IPS DF 4.7 (cell line): ENCODE data around the gene NCOA7.
"Not testable (repeated sequence)": the region's sequence is repeated elsewhere in the genome, so short reads cannot be mapped to it uniquely, and the experiment has no call there.

ENCODE experiments used
- DNase-seq: peaks from one replicate; pipeline ENCODE4 v3.0.0-alpha.2; 2013; ENCODE audit warnings: low spot score; ENCODE audit errors: extremely low read depth

NCOA7 gene

GRCh38 chr6:125754566-125754965 lies 36.2 kb upstream of the NCOA7 start:
- DNase-seq = no peak

- no peak for DNase-seq
Measured at GRCh38 chr6:125759184-125759902, 31.4 kb upstream of the NCOA7 start.

GRCh38 chr6:125759959-125760457 lies 30.8 kb upstream of the NCOA7 start:
- no peak for DNase-seq

- no peak for DNase-seq
Measured at GRCh38 chr6:125764121-125764671, 26.6 kb upstream of the NCOA7 start.

DNA sequence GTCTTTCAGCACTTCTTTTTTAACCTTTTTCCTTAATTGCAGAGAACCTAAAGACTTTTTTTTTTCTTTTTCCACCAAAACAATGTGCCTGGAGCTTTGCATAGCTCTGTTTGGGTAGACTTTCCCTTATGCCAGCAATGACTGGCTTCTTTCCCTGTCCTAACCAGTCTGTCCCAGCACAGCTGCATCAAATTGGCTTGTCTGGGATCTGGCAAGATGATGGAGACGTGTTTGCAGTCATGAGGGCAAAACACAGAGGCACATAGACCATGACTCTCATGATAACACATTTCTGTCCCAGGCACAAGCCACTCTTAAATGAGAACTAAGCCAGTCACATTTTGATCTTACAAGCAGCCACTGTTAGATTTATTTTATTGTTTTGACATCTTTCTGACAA lies 24.8 kb upstream of the NCOA7 start:
- DNase-seq = no peak

DNA sequence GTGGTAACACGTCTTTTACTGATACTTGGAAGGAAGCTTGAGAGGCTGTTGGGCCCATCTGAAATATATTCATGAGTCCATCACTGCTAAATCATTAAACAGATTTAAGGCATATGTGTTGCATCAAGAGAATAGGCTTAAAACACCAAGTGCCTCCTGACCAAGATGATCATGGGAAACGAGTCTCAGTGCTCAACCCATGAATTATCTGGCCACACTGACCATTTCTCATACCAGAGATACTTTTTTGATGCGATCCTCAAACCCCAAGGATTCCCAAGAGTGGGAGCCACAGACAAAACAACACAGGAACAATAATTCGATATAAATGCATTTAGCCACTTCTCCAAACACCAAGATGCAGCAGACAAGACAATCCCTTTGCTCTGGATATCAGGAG lies 24.1 kb upstream of the NCOA7 start:
- no peak for DNase-seq

DNA sequence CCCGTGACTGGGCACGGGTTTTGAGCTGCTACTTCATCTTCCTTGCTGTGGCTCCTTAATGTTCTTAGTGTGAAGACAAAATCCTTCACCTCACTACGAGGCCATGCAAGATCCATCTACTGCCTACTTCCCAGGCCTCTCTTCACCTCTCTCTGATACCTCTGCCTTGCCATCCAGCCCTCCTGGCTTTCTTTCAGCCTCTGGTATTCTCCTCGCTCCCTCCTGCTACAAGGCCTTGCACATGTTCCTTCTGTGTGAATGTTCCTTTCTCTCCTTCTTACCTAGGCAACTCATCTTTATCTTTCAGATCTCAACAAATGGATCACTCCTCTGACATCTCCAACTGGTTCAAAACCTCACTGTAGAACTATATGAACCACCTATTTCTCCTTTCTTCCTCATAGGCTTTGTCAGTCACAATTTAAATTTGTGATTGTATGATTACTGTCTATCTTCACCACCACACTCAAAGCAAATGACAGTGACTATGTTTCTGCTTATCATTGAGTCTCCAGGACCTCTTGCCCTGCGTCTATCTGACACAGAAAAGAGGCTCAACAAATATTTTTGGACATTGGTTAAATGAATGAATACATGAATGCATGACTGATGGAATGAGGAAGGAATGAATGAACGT lies 21.5 kb upstream of the NCOA7 start:
- DNase-seq = no peak

DNA sequence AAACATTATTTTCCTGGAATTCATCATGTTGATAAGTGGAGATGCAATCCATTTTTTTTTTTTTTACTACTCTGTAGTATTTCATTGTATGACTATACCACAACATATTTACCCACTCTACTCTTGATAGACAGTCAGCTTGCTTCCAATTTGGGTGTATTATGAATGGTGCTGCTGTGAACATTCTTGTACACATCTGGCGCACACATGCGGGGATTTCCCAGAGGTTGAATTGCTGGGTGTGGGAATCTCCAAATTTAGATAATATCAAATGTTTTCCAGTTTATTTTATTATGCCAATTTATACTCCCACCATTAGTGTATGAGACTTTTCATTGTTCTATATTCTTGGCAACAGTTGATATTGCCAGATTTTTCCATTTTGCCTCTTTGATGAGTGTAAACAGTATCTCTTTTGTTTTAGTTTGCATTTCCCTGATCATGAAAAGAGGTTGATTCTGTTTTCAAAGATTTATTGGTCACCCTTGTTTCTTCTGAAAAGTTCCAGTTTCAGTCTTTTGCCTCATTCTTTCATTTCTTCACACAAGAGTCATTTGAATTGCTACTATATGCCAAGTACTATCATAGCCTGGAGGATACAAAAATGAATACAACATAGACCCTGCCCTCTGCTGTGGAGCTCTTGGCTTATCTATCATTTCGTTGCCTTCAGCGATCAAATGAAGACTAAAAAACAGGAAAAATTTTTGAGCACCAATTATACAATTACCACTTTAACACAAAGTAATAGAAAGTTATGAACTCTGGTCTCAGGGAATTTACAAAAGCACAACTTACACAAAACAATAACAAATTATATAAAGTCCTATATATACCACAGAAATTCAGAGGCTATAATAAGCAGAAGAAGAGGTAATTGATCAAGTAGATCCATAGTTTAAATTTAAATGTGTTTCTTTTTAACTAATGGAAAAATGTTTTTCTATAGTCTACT lies 17.1 kb upstream of the NCOA7 start:
- DNase-seq = no peak

GRCh38 chr6:125776107-125776826 lies 14.5 kb upstream of the NCOA7 start:
- DNase-seq = not testable (repeated sequence)

DNA sequence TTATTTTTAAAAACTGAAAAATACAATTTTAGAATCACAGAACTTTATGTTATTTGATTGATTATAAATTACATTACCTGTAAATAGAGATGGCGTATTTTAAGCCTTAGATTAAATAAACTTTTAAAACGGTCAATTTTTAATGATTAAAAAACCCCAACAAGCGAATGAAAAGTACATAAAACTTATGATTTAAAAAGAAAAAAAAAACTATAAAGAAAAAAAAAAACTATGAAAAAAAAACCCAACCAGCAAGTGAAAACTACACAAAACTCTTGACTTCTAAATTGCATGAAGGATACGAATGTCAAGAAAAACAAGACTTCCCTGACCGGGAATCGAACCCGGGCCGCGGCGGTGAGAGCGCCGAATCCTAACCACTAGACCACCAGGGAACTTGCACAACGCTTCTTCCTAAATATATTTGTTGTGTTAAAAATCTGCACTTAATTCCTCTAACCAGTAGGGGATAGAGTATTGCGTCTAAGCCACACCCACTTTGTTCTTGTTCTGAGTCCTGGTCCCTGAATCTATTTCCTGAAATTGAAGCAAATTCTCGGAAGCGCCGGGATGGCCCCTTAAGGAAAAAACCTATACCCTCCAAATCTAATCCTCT lies 10.7 kb upstream of the NCOA7 start:
- no peak for DNase-seq

DNA sequence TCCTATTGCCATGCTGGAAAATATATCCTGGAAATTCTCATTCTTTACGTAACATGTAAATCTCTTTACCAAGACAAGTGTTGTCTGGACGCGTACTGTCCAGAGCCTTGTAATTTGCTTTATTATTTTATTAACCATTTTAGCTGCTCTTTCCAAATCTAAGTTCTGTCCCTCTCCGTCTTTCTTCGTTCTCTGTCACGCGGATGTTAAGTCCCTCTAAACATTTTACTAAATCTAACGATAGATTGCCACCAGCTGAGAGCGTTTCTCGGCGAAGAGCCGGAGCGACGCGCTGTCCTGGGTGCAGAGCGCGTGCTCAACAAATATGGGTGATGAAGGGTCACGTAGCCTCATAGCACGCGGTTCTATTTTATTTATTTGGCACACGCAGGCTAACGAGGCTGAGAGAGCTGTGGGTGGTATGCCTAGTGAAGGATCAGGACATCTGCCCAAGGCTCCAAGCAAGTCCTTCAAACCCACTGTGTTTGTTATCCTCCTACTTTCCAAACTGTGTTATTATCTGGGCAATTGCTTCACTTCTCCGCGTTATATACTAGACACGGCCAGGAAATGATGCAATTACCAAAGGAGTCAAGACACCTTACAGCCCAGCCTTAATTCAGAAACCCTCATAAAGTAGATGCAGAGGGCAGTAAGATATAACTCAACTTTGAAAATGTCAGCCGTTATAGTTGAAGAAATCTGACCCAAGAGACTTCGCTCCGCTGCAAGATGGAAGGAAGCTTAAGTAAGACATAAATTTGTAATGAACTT lies 10.0 kb upstream of the NCOA7 start:
- DNase-seq = no peak

DNA sequence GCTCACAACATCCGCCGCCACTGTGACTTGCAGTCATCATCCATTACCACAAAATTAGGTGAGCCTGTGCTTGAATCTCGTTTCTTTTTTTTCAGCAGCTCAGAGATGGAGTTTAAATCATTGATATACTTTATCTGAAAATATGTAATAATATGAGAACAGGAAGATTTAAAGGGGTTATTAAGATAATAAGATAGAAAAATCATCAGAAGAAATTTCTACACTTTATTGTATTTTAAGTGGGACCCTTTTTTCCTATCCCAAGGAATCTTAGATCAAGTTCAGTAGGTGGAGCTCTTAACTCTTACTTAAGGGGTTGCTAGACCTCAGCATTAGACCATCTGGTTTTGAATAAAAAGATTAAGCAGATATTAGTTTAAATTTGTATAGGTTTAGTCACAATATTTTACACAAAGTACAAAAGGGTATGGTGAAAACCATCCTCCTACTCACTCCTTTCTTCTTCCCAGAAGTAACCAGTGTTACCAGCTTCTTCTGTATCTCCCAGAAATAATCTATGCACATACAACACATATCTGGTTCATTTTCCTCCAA lies 9.4 kb upstream of the NCOA7 start:
- no peak for DNase-seq

- no peak for DNase-seq
Measured at GRCh38 chr6:125784365-125784764, 6.4 kb upstream of the NCOA7 start.

DNA sequence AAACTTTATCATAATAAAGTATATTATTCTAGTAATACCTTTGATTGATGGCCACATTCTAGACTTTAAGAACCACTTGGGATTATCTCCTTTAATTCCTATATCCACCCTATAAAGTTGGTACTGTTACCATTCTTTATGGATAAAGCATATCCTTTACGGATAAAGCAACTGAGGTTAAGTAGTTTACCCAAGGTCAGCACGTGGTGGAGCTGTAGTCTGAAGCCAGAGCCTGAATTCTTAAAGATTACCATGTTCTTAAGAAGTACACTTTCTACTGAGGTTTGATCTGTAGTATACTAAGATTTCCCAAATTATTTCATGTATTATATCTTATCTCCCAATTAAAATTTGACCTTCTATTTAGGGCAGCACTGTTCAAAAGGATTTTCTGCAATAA lies 3.0 kb upstream of the NCOA7 start:
- no peak for DNase-seq

DNA sequence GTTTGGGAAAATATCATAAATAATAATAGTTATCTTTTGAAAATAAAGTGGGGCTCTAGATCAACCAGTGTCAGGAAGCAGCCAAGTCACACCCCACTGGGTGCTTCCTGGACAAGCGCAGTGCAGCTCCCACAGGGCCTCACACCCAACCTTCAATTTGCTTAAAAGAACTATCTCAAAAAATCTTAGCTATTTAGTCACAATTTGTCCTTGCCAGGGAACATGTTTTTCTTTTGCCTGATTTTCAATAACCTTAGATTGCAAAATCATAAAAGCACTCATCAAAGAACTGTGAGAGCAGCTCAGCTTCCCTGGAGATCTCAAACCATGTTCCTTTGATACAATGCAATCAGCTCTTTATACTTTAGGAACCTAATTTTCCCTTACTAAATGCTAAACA lies 1.6 kb upstream of the NCOA7 start:
- DNase-seq = no peak

GRCh38 chr6:125789576-125790357 lies 993 bp upstream of the NCOA7 start:
- no peak for DNase-seq

GRCh38 chr6:125791151-125791819 lies 525 bp downstream of the NCOA7 start:
- no peak for DNase-seq

DNA sequence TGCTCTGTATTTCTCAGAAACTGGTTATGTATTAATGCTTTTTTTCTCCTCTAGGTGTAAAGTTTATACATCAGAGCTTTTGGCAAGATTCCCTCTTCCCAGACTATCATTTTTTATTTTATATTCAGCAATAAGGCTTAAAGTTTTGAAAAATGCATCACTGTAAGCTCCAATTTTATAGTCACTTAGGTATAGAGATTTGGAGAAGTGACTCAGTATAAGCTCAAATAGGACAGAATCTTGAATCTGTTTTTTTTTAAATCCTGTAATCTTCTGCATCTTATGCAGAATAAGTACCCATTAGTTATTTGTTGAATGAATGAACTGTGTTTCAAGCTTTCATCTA lies 1.0 kb downstream of the NCOA7 start:
- no peak for DNase-seq
